Left renal cortex interstitium (tissue), 4 donors: Measurements from ENCODE around the gene NAA50. TPM values are rescaled to one million over a fixed set of nuclear protein-coding genes. Genes with fewer than 3 reads are reported as not detected.

ENCODE experiments used
- DNase-seq, 4 donors: peaks; one replicate each; pipeline ENCODE4 v3.0.0-alpha.2; 2013; ENCODE audit warnings: low read depth in 4 of 4, low spot score in 2 of 4, missing footprints in 1 of 4
- polyA plus RNA-seq, 4 donors: library from polyadenylated mRNA; unstranded; fragments of 120-200 nt; gene quantifications; one replicate each; pipeline ENCODE4 v1.2.1, GENCODE V29; 2013; ENCODE audit not compliant: insufficient read length in 4 of 4

The NAA50 gene
- 100 to 1,000 TPM; 121 to 143 (median 137) TPM for polyA plus RNA-seq

GRCh38 chr3:113745756-113746547 lies at the start of gene NAA50:
Gene NAA50, minus strand, starts transcription at chr3:113746249. Its CDS starts 300 bp downstream, at chr3:113745949.
- peak; percentile 73 to 90 (median 88) for DNase-seq

GRCh38 chr3:113795693-113796092 lies 49.6 kb upstream of the NAA50 start:
- no peak for DNase-seq

- DNase-seq = no peak
Observed at GRCh38 chr3:113794526-113794925, 48.5 kb upstream of the NAA50 start.

- DNase-seq = no peak
Observed at GRCh38 chr3:113791381-113791780, 45.3 kb upstream of the NAA50 start.

GRCh38 chr3:113783980-113784379 lies 37.9 kb upstream of the NAA50 start:
- no peak for DNase-seq

- no peak for DNase-seq
Observed at GRCh38 chr3:113783463-113783862, 37.4 kb upstream of the NAA50 start.

- no peak for DNase-seq
Observed at GRCh38 chr3:113776564-113776963, 30.5 kb upstream of the NAA50 start.

- no peak for DNase-seq
Observed at GRCh38 chr3:113775516-113775915, 29.5 kb upstream of the NAA50 start.

- DNase-seq = no peak
Observed at GRCh38 chr3:113773381-113773780, 27.3 kb upstream of the NAA50 start.

- no peak for DNase-seq
Observed at GRCh38 chr3:113771993-113772392, 25.9 kb upstream of the NAA50 start.

- DNase-seq = no peak
Observed at GRCh38 chr3:113769551-113769950, 23.5 kb upstream of the NAA50 start.

- no peak for DNase-seq
Observed at GRCh38 chr3:113764698-113765097, 18.6 kb upstream of the NAA50 start.

GRCh38 chr3:113758389-113759024 lies 12.5 kb upstream of the NAA50 start:
- no peak for DNase-seq

GRCh38 chr3:113754494-113755159 lies 8.6 kb upstream of the NAA50 start:
- no peak for DNase-seq

GRCh38 chr3:113753376-113753985 lies 7.4 kb upstream of the NAA50 start:
- no peak for DNase-seq

- DNase-seq = no peak
Observed at GRCh38 chr3:113751141-113751540, 5.1 kb upstream of the NAA50 start.

GRCh38 chr3:113747283-113748046 lies 1.4 kb upstream of the NAA50 start:
- DNase-seq = peak in 2 of 4 donors; percentile 24 to 48

GRCh38 chr3:113746548-113747282 lies 666 bp upstream of the NAA50 start, which contains the start of gene ATP6V1A:
Gene ATP6V1A, plus strand, starts transcription at chr3:113747035. Its CDS starts 31,719 bp downstream, at chr3:113778754.
- DNase-seq = peak; percentile 93 to 99 (median 96)

GRCh38 chr3:113744941-113745755 lies 901 bp downstream of the NAA50 start:
- DNase-seq = peak; percentile 80 to 89 (median 84)
